Mucosa of rectum (tissue), 2 donors: ENCODE data around the gene DDX51.
A peak's percentile ranks its signal among the peaks of the same experiment; 100 is the strongest.

ENCODE experiments used
- H3K27ac ChIP-seq, 2 donors: one replicate each; pipeline ENCODE4 v1.7.0; 2013; ENCODE audit warnings: inconsistent platforms in 2 of 2, low read depth in 2 of 2, low read length in 2 of 2
- H3K27me3 ChIP-seq, 2 donors: one replicate each; pipeline ENCODE4 v1.7.0; 2013; ENCODE audit warnings: low read length in 2 of 2; ENCODE audit not compliant: control insufficient read depth in 2 of 2, insufficient read depth in 2 of 2
- H3K36me3 ChIP-seq, 2 donors: one replicate each; pipeline ENCODE4 v1.7.0; 2013; ENCODE audit warnings: low read length in 2 of 2; ENCODE audit not compliant: control insufficient read depth in 2 of 2, insufficient read depth in 2 of 2
- H3K4me1 ChIP-seq, 2 donors: one replicate each; pipeline ENCODE4 v1.7.0; 2013; ENCODE audit warnings: low read length in 2 of 2, mild to moderate bottlenecking in 1 of 2; ENCODE audit not compliant: control insufficient read depth in 2 of 2, insufficient read depth in 2 of 2
- H3K4me3 ChIP-seq, 2 donors: one replicate each; pipeline ENCODE4 v1.7.0; 2013; ENCODE audit warnings: low read length in 2 of 2
- H3K9ac ChIP-seq, 2 donors: one replicate each; pipeline ENCODE4 v1.7.0; 2013; ENCODE audit warnings: low read length in 2 of 2, low read depth in 1 of 2, mild to moderate bottlenecking in 1 of 2
- H3K9me3 ChIP-seq, 2 donors: one replicate each; pipeline ENCODE4 v1.7.0; 2013; ENCODE audit warnings: low read length in 2 of 2; ENCODE audit not compliant: control insufficient read depth in 2 of 2
- donor health status: healthy.
- donor health status: Normal muscosa, but diverticular disease.

Gene DDX51

GRCh38 chr12:132186857-132187620 lies 42.9 kb upstream of the DDX51 start:
- H3K4me1 ChIP-seq: peaks cover 8 to 11% of the 10 kb centered on the region in 2 donors
- H3K9me3 ChIP-seq: no peaks in the 10 kb centered on the region
- peaks cover 0 to 10% of the 10 kb centered on the region in 2 donors for H3K27me3 ChIP-seq
- no peaks in the 10 kb centered on the region for H3K36me3 ChIP-seq
- no peak overlapping the region for H3K4me3 ChIP-seq
- H3K9ac ChIP-seq: no peak overlapping the region
- H3K27ac ChIP-seq: no peak overlapping the region

GRCh38 chr12:132186208-132186856 lies 42.2 kb upstream of the DDX51 start:
- Histone ChIP-seq H3K4me3 (no peak overlapping the region), H3K27ac (no peak overlapping the region), H3K4me1 (peaks cover 8 to 11% of the 10 kb centered on the region in 2 donors), H3K36me3 (no peaks in the 10 kb centered on the region), H3K9me3 (no peaks in the 10 kb centered on the region), H3K9ac (no peak overlapping the region), H3K27me3 (peaks cover 0 to 10% of the 10 kb centered on the region in 2 donors)

- H3K4me3 ChIP-seq: peak overlapping the region in 1 of 2 donors; percentile 13
- H3K27ac ChIP-seq: no peak overlapping the region
- no peaks in the 10 kb centered on the region for H3K9me3 ChIP-seq
- no peaks in the 10 kb centered on the region for H3K36me3 ChIP-seq
- H3K27me3 ChIP-seq: peaks cover 0 to 10% of the 10 kb centered on the region in 2 donors
- peaks cover 8% of the 10 kb centered on the region in 2 donors for H3K4me1 ChIP-seq
- no peak overlapping the region for H3K9ac ChIP-seq
These were observed 41.6 kb upstream of the DDX51 start for GRCh38 chr12:132185705-132186104.

GRCh38 chr12:132182711-132183365 lies 38.7 kb upstream of the DDX51 start:
- Histone ChIP-seq H3K4me1 (peaks cover 0 to 2% of the 10 kb centered on the region in 2 donors), H3K27ac (no peak overlapping the region), H3K9ac (no peak overlapping the region), H3K4me3 (no peak overlapping the region), H3K27me3 (peaks cover 2 to 7% of the 10 kb centered on the region in 2 donors), H3K9me3 (no peaks in the 10 kb centered on the region), H3K36me3 (no peaks in the 10 kb centered on the region)

- Histone ChIP-seq H3K9ac (no peak overlapping the region), H3K4me3 (no peak overlapping the region), H3K36me3 (no peaks in the 10 kb centered on the region), H3K4me1 (peaks cover 0 to 2% of the 10 kb centered on the region in 2 donors), H3K27me3 (peaks cover 2 to 7% of the 10 kb centered on the region in 2 donors), H3K27ac (no peak overlapping the region), H3K9me3 (no peaks in the 10 kb centered on the region)
These were observed 38.1 kb upstream of the DDX51 start for GRCh38 chr12:132182206-132182710.

GRCh38 chr12:132181570-132182200 lies 37.6 kb upstream of the DDX51 start:
- peaks cover 2 to 7% of the 10 kb centered on the region in 2 donors for H3K27me3 ChIP-seq
- H3K27ac ChIP-seq: no peak overlapping the region
- H3K9me3 ChIP-seq: no peaks in the 10 kb centered on the region
- no peaks in the 10 kb centered on the region for H3K36me3 ChIP-seq
- H3K4me1 ChIP-seq: peaks cover 0 to 2% of the 10 kb centered on the region in 2 donors
- H3K4me3 ChIP-seq: no peak overlapping the region
- H3K9ac ChIP-seq: no peak overlapping the region

GRCh38 chr12:132180648-132181546 lies 36.8 kb upstream of the DDX51 start:
- Histone ChIP-seq H3K9ac (no peak overlapping the region), H3K27ac (no peak overlapping the region), H3K27me3 (peaks cover 2 to 13% of the 10 kb centered on the region in 2 donors), H3K4me1 (peaks cover 0 to 2% of the 10 kb centered on the region in 2 donors), H3K9me3 (no peaks in the 10 kb centered on the region), H3K4me3 (no peak overlapping the region), H3K36me3 (no peaks in the 10 kb centered on the region)

GRCh38 chr12:132179431-132180362 lies 35.6 kb upstream of the DDX51 start:
- H3K27ac ChIP-seq: no peak overlapping the region
- no peaks in the 10 kb centered on the region for H3K36me3 ChIP-seq
- H3K27me3 ChIP-seq: peaks cover 2 to 12% of the 10 kb centered on the region in 2 donors
- peaks cover 0 to 2% of the 10 kb centered on the region in 2 donors for H3K4me1 ChIP-seq
- no peak overlapping the region for H3K9ac ChIP-seq
- no peak overlapping the region for H3K4me3 ChIP-seq
- no peaks in the 10 kb centered on the region for H3K9me3 ChIP-seq
